HG03575 (cell line): Measurements from ENCODE around the gene PSMB11.

ENCODE experiments used
- ATAC-seq: cut with Tn5 transposase; IDR thresholded peaks from one replicate; pipeline ENCODE4 v1.9.1; 2021; ENCODE audit not compliant: unreplicated experiment, insufficient number of reproducible peaks, low FRiP score; ENCODE audit errors: extremely low read depth

PSMB11 gene

GRCh38 chr14:23055621-23056144 is 13.7 kb downstream of the PSMB11 start:
- no peak for ATAC-seq

GRCh38 chr14:23056145-23056955 is 14.3 kb downstream of the PSMB11 start:
- no peak for ATAC-seq

GRCh38 chr14:23056956-23057756 is 15.1 kb downstream of the PSMB11 start, which contains the start of gene CDH24:
TSS of gene CDH24 (minus strand) at chr14:23057520. CDS start at chr14:23055733, 1,787 bp downstream.
- no peak for ATAC-seq

DNA sequence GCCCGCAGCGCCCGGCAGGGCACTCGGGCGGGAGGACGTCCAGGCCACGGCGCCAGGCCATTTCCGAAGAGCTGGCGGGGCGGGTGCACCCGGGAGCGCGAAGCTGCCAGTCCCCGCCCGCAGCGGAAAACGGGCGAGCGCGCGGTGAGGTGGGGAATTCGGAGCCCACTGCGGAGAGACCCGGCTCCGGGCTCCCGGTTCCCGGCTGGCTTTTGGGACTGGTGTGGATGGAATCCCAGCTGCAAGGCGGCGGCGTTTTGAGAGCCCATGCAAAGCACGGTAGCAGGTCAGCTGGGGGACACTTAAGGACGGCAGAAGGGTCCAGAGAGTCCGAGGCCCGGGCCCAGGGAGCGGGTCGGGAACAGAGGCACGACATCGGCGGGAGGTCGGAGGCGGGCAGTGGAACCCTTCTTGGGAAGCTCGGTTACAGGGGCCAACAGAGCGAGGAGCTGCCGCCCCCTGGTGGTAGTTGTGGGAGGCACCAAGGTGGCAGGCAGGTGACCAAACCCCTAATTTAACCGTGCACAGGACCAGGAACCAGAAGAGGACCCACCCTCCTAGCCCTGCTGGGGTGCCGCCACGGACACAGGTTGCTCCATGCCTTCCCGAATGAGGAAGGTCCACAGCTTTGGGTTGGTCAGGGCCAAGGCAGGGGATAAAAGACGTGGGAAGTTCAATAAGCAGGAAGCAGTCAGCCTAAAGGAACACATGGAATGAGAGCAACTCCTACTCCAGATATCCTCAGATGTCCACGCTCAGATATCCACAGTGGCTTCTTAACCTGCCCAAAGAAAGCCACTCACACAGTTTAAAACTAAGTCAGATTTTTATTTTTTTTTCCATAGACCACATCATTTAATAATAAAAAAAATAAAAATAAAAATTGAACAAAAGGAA is 16.0 kb downstream of the PSMB11 start:
- no peak for ATAC-seq

- ATAC-seq: no peak
Measured at GRCh38 chr14:23058654-23059504, 16.9 kb downstream of the PSMB11 start.

- ATAC-seq: no peak
Measured at GRCh38 chr14:23060536-23061260, 18.7 kb downstream of the PSMB11 start.

- no peak for ATAC-seq
Measured at GRCh38 chr14:23062002-23062401, 20.0 kb downstream of the PSMB11 start.

GRCh38 chr14:23063601-23064000 is 21.6 kb downstream of the PSMB11 start:
- no peak for ATAC-seq

DNA sequence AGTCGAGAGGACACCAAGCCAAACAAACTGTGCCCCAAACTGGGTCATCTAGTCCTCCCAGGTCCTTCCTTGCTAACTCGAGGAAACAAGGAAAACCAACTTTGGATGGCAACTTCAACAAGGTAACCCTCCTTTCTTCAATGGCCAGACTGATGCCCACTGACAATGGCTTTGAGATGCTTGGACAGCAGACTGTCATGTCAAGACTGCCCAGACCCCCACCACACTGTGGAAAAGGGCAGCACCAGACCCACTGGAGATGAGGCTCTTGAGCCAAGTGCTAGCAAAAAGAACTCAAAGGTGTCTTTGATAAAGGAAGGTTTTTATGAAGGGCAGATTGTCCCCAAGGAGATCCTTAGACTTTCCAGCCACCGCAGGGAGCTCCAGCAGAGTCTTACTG is 24.4 kb downstream of the PSMB11 start:
- no peak for ATAC-seq

GRCh38 chr14:23066855-23067744 is 25.1 kb downstream of the PSMB11 start:
- no peak for ATAC-seq

GRCh38 chr14:23067847-23068788 is 26.1 kb downstream of the PSMB11 start:
- no peak for ATAC-seq

GRCh38 chr14:23068789-23069412 is 26.9 kb downstream of the PSMB11 start:
- no peak for ATAC-seq

- ATAC-seq: no peak
Measured at GRCh38 chr14:23069413-23069806, 27.4 kb downstream of the PSMB11 start.

GRCh38 chr14:23070262-23071129 is 28.5 kb downstream of the PSMB11 start:
- ATAC-seq: no peak
